ENCODE data around the gene ANAPC1. TPM values are rescaled to one million over a fixed set of nuclear protein-coding genes. Genes with fewer than 3 reads are reported as not detected.
"Not testable (repeated sequence)": the region's sequence is repeated elsewhere in the genome, so short reads cannot be mapped to it uniquely, and the experiment has no call there.

Gene ANAPC1
- total and polyA plus RNA-seq, 4 donors = 17.4 to 54.6 (median 25.1) TPM

DNA sequence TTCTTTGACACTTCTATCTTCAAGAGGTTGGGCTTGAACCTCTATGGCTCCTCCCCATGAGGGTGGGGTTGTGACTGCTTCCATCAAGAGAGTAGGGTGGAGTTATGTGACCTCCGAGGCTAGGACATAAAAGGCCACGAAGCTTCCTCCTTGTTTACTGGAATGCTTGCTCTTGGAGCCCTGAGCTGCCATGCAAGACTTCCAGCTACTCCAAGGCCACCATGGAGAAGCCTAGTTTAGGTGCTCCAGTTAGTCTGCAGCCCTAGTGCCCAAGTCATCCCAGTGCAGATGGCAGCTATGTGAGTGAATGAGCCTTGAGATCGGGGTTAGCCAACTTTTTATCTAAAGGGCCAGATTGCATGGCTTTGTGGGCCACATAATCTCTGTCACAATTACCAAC, 12.0 kb upstream of the ANAPC1 start:
- H3K9me3 ChIP-seq (ENCODE audit: control insufficient read depth, insufficient read depth, low read length) = no peaks in the 10 kb centered on the region
- no peaks in the 10 kb centered on the region for H3K36me3 ChIP-seq (ENCODE audit: control insufficient read depth, insufficient read depth, low read length)
- 41% methylated on average over 2 of the region's 3 CpGs for whole genome bisulfite sequencing (ENCODE audit: insufficient coverage)
- no peak overlapping the region for H3K4me3 ChIP-seq (ENCODE audit: low read depth, low read length)
- peaks cover 3% of the 10 kb centered on the region for H3K27me3 ChIP-seq (ENCODE audit: control insufficient read depth, insufficient read depth, low read length)
- no peak for DNase-seq (ENCODE audit: low read depth in 4 of 6, low spot score in 6 of 6)
- H3K27ac ChIP-seq (ENCODE audit: low read depth, low read length) = no peak overlapping the region
- H3K4me1 ChIP-seq (ENCODE audit: control insufficient read depth, insufficient read depth, low read length) = peaks cover 18% of the 10 kb centered on the region

DNA sequence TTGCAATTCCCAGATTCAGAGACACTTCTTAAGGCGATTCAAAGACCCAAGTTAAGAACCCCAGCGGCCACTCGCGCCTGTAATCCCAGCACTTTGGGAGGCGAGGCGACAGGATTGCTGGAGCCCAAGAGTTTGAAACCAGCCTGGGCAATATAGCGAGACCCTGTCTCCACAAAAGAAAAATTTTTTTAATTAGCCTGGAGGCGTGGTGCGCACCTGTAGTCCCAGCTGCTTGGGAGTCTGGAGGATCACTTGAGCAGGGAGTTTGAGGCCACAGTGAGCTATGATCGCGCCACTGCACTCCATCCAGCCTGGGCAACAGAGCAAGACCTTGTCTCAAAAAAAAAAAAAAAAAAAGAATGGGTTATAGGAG, 585 bp upstream of the ANAPC1 start:
- Histone ChIP-seq H3K27me3 (ENCODE audit: control insufficient read depth, insufficient read depth, low read length) (no peaks in the 10 kb centered on the region), H3K9me3 (ENCODE audit: control insufficient read depth, insufficient read depth, low read length) (no peaks in the 10 kb centered on the region), H3K4me3 (ENCODE audit: low read depth, low read length) (peak overlapping the region; percentile 84), H3K4me1 (ENCODE audit: control insufficient read depth, insufficient read depth, low read length) (peaks cover 12% of the 10 kb centered on the region), H3K36me3 (ENCODE audit: control insufficient read depth, insufficient read depth, low read length) (peaks cover 4% of the 10 kb centered on the region), H3K27ac (ENCODE audit: low read depth, low read length) (peak overlapping the region; percentile 84)
- 27% methylated on average over 9 of the region's 11 CpGs for WGBS (ENCODE audit: insufficient coverage)
- no peak for DNase-seq (ENCODE audit: low read depth in 4 of 6, low spot score in 6 of 6)

DNA sequence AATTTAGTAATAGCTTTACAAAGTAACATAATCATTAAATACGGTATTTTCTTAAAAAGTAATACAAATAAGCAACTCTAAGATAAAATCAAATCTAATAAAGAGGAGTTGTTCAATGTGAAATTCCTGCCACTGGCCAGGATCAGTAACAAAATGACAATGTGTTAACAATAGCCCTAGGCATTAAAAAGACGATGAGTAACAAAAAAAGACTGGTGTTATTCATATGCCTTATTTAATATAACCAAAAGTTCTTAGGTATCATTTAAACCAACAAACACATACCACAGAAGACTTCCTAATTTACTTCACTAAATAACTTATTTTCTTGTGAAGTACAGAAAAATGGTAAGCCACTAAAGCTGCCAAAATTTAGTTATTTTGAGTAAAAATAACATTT, 11.2 kb downstream of the ANAPC1 start:
- not testable (repeated sequence) for H3K36me3 ChIP-seq (ENCODE audit: control insufficient read depth, insufficient read depth, low read length); H3K4me1 ChIP-seq (ENCODE audit: control insufficient read depth, insufficient read depth, low read length); DNase-seq (ENCODE audit: low read depth in 4 of 6, low spot score in 6 of 6); H3K27me3 ChIP-seq (ENCODE audit: control insufficient read depth, insufficient read depth, low read length); H3K27ac ChIP-seq (ENCODE audit: low read depth, low read length); H3K9me3 ChIP-seq (ENCODE audit: control insufficient read depth, insufficient read depth, low read length); H3K4me3 ChIP-seq (ENCODE audit: low read depth, low read length)
- WGBS (ENCODE audit: insufficient coverage) = no CpG with 5 or more reads among the region's 2 CpGs

DNA sequence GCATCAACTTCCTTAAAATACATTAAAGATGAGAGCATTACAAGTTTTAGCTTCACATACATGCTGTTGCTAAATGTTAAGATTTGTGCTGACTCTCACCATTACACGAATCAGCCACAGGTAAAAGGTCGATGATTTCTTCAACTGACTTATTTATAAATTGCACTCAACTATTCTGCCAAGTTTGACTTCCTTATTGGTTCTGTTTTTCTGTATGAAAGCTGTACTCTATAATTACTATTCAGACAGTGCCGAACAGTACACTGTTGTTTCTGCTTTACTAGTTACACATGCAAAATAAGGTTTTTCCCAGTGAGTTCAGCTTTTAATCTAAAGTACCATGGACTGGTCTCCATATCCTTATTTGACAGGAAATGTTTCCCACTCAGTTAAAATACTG, 18.9 kb downstream of the ANAPC1 start:
- DNase-seq (ENCODE audit: low read depth in 4 of 6, low spot score in 6 of 6); H3K9me3 ChIP-seq (ENCODE audit: control insufficient read depth, insufficient read depth, low read length); H3K27ac ChIP-seq (ENCODE audit: low read depth, low read length); H3K36me3 ChIP-seq (ENCODE audit: control insufficient read depth, insufficient read depth, low read length); H3K4me1 ChIP-seq (ENCODE audit: control insufficient read depth, insufficient read depth, low read length); H3K4me3 ChIP-seq (ENCODE audit: low read depth, low read length); H3K27me3 ChIP-seq (ENCODE audit: control insufficient read depth, insufficient read depth, low read length): not testable (repeated sequence)
- WGBS (ENCODE audit: insufficient coverage) = no CpG with 5 or more reads among the region's 3 CpGs

DNA sequence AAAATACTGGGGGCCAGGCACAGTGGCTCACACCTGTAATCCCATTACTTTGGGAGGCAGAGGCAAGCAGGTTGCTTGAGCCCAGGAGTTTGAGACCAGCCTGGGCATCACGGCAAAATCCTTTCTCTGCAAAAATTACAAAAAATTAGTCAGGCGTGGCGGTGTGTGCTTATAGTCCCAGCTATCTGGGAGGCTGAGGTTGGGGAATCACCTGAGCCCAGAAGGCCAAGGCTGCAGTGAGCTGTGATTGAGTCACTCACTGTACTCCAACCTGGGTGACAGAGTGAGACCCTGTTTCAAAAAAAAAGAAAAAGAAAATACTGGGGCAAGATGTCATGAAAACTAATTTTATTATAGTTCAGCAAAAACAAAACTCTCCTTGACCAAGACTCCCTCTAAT, 24.0 kb downstream of the ANAPC1 start:
- H3K4me1 ChIP-seq (ENCODE audit: control insufficient read depth, insufficient read depth, low read length); H3K27ac ChIP-seq (ENCODE audit: low read depth, low read length); H3K36me3 ChIP-seq (ENCODE audit: control insufficient read depth, insufficient read depth, low read length); H3K27me3 ChIP-seq (ENCODE audit: control insufficient read depth, insufficient read depth, low read length); DNase-seq (ENCODE audit: low read depth in 4 of 6, low spot score in 6 of 6); H3K9me3 ChIP-seq (ENCODE audit: control insufficient read depth, insufficient read depth, low read length); H3K4me3 ChIP-seq (ENCODE audit: low read depth, low read length): not testable (repeated sequence)
- WGBS (ENCODE audit: insufficient coverage) = 100% methylated on average over 1 of the region's 3 CpGs

DNA sequence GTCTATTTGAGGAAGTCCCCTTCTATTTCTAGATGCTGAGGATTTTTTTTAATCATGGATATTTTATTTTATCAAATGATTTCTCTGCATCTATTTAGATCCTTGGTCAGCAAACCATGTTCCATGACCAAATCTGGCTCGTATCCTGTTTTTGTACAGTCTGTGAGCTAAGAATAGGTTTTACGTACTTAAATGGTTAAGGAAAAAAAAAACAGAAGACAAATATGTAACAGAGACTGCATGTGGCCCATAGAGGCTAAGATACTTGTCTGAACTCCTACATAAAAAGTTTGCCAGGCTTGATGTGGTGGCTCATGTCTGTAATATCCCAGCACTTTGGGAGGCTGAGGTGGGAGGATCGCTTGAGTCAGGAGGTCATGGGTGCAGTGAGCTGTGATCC, 31.4 kb downstream of the ANAPC1 start:
- H3K4me1 ChIP-seq (ENCODE audit: control insufficient read depth, insufficient read depth, low read length); DNase-seq (ENCODE audit: low read depth in 4 of 6, low spot score in 6 of 6); H3K4me3 ChIP-seq (ENCODE audit: low read depth, low read length); H3K36me3 ChIP-seq (ENCODE audit: control insufficient read depth, insufficient read depth, low read length); H3K27ac ChIP-seq (ENCODE audit: low read depth, low read length); H3K9me3 ChIP-seq (ENCODE audit: control insufficient read depth, insufficient read depth, low read length); H3K27me3 ChIP-seq (ENCODE audit: control insufficient read depth, insufficient read depth, low read length): not testable (repeated sequence)
- WGBS (ENCODE audit: insufficient coverage) = no CpG with 5 or more reads among the region's 3 CpGs

DNA sequence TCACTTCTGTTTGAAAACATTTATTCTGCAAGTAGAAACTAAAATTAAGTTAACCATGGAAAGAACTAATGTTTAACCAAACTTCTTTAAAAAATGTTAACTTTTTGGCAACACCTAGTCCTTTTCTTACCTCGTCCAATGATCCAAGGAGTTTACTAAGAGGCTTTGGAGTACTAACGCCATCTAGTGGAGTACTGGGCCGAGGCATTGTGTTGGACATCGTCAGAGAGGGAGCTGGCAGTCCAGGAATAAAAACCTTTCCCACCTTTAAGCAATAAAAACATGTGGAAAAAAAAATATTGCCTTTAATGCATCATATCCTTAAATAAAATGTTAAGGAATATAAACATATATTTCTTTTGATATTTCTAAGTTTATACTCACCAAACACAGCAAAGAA, 33.3 kb downstream of the ANAPC1 start:
- peak in 4 of 6 donors; percentile 1 to 55 (median 4) for DNase-seq (ENCODE audit: low read depth in 4 of 6, low spot score in 6 of 6)
- H3K27ac ChIP-seq (ENCODE audit: low read depth, low read length); H3K36me3 ChIP-seq (ENCODE audit: control insufficient read depth, insufficient read depth, low read length); H3K27me3 ChIP-seq (ENCODE audit: control insufficient read depth, insufficient read depth, low read length); H3K4me1 ChIP-seq (ENCODE audit: control insufficient read depth, insufficient read depth, low read length); H3K9me3 ChIP-seq (ENCODE audit: control insufficient read depth, insufficient read depth, low read length); H3K4me3 ChIP-seq (ENCODE audit: low read depth, low read length): not testable (repeated sequence)
- no CpG with 5 or more reads among the region's 4 CpGs for WGBS (ENCODE audit: insufficient coverage)

DNA sequence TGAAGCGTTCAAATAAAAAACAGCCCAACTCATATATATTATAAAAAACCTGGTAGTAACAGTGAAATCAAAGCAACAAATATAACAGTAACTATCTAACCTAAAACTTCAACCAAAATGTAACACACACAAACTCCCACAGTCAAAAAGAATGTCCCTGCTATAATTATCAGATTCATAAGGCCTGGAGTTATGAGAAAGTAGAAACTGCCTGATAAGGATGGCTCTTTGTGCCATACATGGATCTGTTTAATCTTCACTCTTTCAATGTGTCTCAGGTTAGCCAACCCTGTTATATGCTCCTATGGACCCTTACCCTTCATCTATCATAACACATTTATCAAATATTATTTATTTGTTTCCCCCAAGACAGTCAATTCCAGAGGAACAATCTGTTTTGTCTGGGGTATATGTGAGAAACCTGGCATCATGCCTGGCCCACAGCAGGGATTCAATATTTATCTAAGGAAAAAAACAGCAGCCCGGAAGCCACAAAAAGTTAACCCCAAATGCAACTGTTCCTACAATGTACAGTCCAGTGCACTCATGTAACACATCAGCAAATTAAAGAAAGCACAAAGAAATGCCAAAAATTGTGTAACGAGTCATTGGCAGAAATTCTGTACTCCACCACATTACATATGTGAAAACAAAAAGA, 44.2 kb downstream of the ANAPC1 start:
- peak in 2 of 6 donors; percentile 1 for DNase-seq (ENCODE audit: low read depth in 4 of 6, low spot score in 6 of 6)
- H3K4me1 ChIP-seq (ENCODE audit: control insufficient read depth, insufficient read depth, low read length); H3K27me3 ChIP-seq (ENCODE audit: control insufficient read depth, insufficient read depth, low read length); H3K27ac ChIP-seq (ENCODE audit: low read depth, low read length); H3K4me3 ChIP-seq (ENCODE audit: low read depth, low read length); H3K36me3 ChIP-seq (ENCODE audit: control insufficient read depth, insufficient read depth, low read length); H3K9me3 ChIP-seq (ENCODE audit: control insufficient read depth, insufficient read depth, low read length): not testable (repeated sequence)
- no CpG with 5 or more reads among the region's 3 CpGs for WGBS (ENCODE audit: insufficient coverage)

DNA sequence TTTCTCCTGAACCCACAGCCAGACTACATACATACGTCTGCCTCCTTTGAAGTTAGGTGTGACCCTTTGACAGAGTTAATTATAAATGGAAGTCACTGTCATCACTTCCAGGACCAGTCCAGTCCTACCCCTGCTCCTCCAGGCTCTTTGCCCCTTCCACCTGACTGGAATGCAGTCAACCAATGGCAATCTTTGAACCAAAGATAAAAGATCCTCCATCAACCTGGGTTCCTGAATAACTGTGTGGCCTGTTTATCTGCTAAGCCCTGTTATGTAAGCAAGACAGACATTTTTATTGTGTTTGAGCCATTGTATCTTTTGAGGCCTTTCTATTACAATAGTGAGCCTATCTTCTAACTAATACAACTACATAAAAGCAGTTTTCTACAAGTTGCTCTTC, 45.0 kb downstream of the ANAPC1 start:
- WGBS (ENCODE audit: insufficient coverage) = no CpG with 5 or more reads among the region's 1 CpG
- H3K36me3 ChIP-seq (ENCODE audit: control insufficient read depth, insufficient read depth, low read length); H3K27ac ChIP-seq (ENCODE audit: low read depth, low read length); H3K27me3 ChIP-seq (ENCODE audit: control insufficient read depth, insufficient read depth, low read length); H3K9me3 ChIP-seq (ENCODE audit: control insufficient read depth, insufficient read depth, low read length); H3K4me3 ChIP-seq (ENCODE audit: low read depth, low read length); H3K4me1 ChIP-seq (ENCODE audit: control insufficient read depth, insufficient read depth, low read length); DNase-seq (ENCODE audit: low read depth in 4 of 6, low spot score in 6 of 6): not testable (repeated sequence)

DNA sequence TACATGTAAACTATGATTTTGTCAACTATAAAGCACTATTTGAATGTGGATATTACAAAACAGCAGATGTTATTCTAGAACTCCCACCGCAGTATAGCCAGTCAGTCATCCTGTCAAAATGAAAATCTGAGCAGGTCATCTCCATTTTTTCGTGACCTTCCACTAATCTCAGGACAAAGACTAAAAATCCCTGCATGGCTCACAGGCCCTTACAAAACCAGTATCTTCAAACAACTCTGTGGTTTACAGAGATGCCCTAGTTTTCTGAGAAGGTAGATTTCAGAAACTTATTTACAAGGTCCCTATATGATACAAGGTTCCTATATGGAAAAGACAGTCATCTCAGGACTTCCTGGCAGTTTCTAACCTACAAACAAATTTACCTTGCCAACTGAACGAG, 49.8 kb downstream of the ANAPC1 start:
- DNase-seq (ENCODE audit: low read depth in 4 of 6, low spot score in 6 of 6); H3K9me3 ChIP-seq (ENCODE audit: control insufficient read depth, insufficient read depth, low read length); H3K27ac ChIP-seq (ENCODE audit: low read depth, low read length); H3K4me1 ChIP-seq (ENCODE audit: control insufficient read depth, insufficient read depth, low read length); H3K27me3 ChIP-seq (ENCODE audit: control insufficient read depth, insufficient read depth, low read length); H3K4me3 ChIP-seq (ENCODE audit: low read depth, low read length); H3K36me3 ChIP-seq (ENCODE audit: control insufficient read depth, insufficient read depth, low read length): not testable (repeated sequence)
- no CpG with 5 or more reads among the region's 3 CpGs for WGBS (ENCODE audit: insufficient coverage)

Measured in spinal cord (tissue), 10 donors.